SK-N-SH (cell line): ENCODE data around the gene ANKS1B. TPM values are rescaled to one million over a fixed set of nuclear protein-coding genes. Genes with fewer than 3 reads are reported as not detected.

Experiments
- CTCF ChIA-PET: fragments of 300-600, 350-600 bp; formaldehyde crosslinking; extraction: SDS; loops from one replicate; lab custom pipeline; 2021; lab: Yijun Ruan, JAX
- POLR2A ChIA-PET: fragments of 350-600 bp; sonication (Branson Sonifier 250); formaldehyde crosslinking; extraction: SDS; loops from one replicate; lab custom pipeline; 2020; ENCODE audit warnings: antibody characterized with exemption, inconsistent platforms; lab: Yijun Ruan, JAX
- DNase-seq: peaks from one replicate; pipeline ENCODE4 v3.0.0; 2012
- H2AFZ ChIP-seq: fragments of 200-600 bp; sonication (generic); 2 replicates; pipeline ENCODE4 v1.8.1; 2016; ENCODE audit warnings: antibody characterized with exemption, mild to moderate bottlenecking, low read depth
- H3F3A ChIP-seq: fragments of 200-600 bp; sonication (generic); replicated peaks from 2 replicates; pipeline ENCODE3; 2016; ENCODE audit warnings: antibody characterized with exemption, mild to moderate bottlenecking; ENCODE audit not compliant: insufficient read depth
- H3K27ac ChIP-seq, 2 experiments: fragments of 200-500 bp in 1 of 2; fragments of 200-600 bp in 1 of 2; sonication (Bioruptor generic) in 1 of 2; sonication (generic), shearing (Covaris generic) in 1 of 2; 2 replicates each; pipeline versions ENCODE4 v1.5.1 to v1.6.1; 2014 to 2016; ENCODE audit warnings: low read depth in 2 of 2, inconsistent platforms in 1 of 2, low read length in 1 of 2, mild to moderate bottlenecking in 1 of 2, mixed read lengths in 1 of 2
- H3K27me3 ChIP-seq: fragments of 200-600 bp; sonication (generic), shearing (Covaris generic); 2 replicates; pipeline ENCODE4 v1.6.1; 2016; ENCODE audit warnings: mixed run types; ENCODE audit not compliant: insufficient read depth
- H3K36me3 ChIP-seq, 2 experiments: fragments of 200-500 bp in 1 of 2; fragments of 200-600 bp in 1 of 2; sonication (Bioruptor generic) in 1 of 2; sonication (generic) in 1 of 2; replicated peaks in 1 of 2; 2 replicates each; pipeline versions ENCODE3 to v1.5.1; 2014 to 2016; ENCODE audit warnings: low read length in 1 of 2, mild to moderate bottlenecking in 1 of 2; ENCODE audit not compliant: insufficient read depth in 2 of 2, control insufficient read depth in 1 of 2
- H3K4me1 ChIP-seq, 2 experiments: fragments of 200-500 bp in 1 of 2; fragments of 200-600 bp in 1 of 2; sonication (Bioruptor generic) in 1 of 2; sonication (generic), shearing (Covaris generic) in 1 of 2; 2 replicates each; pipeline versions ENCODE4 v1.5.1 to v1.6.1; 2014 to 2016; ENCODE audit warnings: low read depth in 1 of 2, low read length in 1 of 2, mixed run types in 1 of 2; ENCODE audit not compliant: insufficient read depth in 2 of 2, control insufficient read depth in 1 of 2
- H3K4me2 ChIP-seq: fragments of 200-600 bp; sonication (generic), shearing (Covaris generic); 2 replicates; pipeline ENCODE4 v1.6.1; 2017; ENCODE audit warnings: mixed run types
- H3K4me3 ChIP-seq, 2 experiments: fragments of 200-500 bp in 1 of 2; fragments of 200-600 bp in 1 of 2; sonication (Bioruptor generic) in 1 of 2; sonication (generic), shearing (Covaris generic) in 1 of 2; 2 replicates each; pipeline versions ENCODE4 v1.5.1 to v1.8.1; 2014 to 2016; ENCODE audit warnings: low read depth in 2 of 2, inconsistent platforms in 1 of 2, low read length in 1 of 2, mild to moderate bottlenecking in 1 of 2, mixed read lengths in 1 of 2, moderate library complexity in 1 of 2
- H3K79me2 ChIP-seq: fragments of 200-600 bp; sonication (generic); 2 replicates; pipeline ENCODE4 v1.8.1; 2017; ENCODE audit warnings: mild to moderate bottlenecking; ENCODE audit not compliant: insufficient read depth
- H3K9ac ChIP-seq: fragments of 200-600 bp; sonication (generic); 2 replicates; pipeline ENCODE4 v1.6.1; 2017; ENCODE audit warnings: mixed run types
- H3K9me2 ChIP-seq: fragments of 200-600 bp; sonication (generic); 2 replicates; pipeline ENCODE4 v1.6.1; 2017; ENCODE audit warnings: mixed run types
- H3K9me3 ChIP-seq: fragments of 200-600 bp; sonication (generic); 2 replicates; pipeline ENCODE4 v1.6.1; 2017; ENCODE audit warnings: mixed run types, mild to moderate bottlenecking, moderate library complexity
- H4K20me1 ChIP-seq: fragments of 200-600 bp; sonication (generic); 2 replicates; pipeline ENCODE4 v1.6.1; 2017; ENCODE audit warnings: mild to moderate bottlenecking, mixed run types; ENCODE audit not compliant: insufficient read depth
- CHD2 ChIP-seq: fragments of 150-350 bp; IDR thresholded peaks from 2 replicates; pipeline ENCODE4 v1.6.1; 2018; ENCODE audit warnings: low read length; ENCODE audit not compliant: partially characterized antibody
- EP300 ChIP-seq, 2 experiments: IDR thresholded peaks; 2 replicates each; pipeline versions ENCODE4 v1.4.0 to v1.6.1; 2012; ENCODE audit warnings: borderline replicate concordance in 1 of 2, low read depth in 1 of 2, low read length in 1 of 2
- FOSL2 ChIP-seq: IDR thresholded peaks from 2 replicates; pipeline ENCODE4 v1.4.0; 2012; ENCODE audit warnings: low read depth, mild to moderate bottlenecking, moderate library complexity, borderline replicate concordance
- FOXJ3 ChIP-seq: sonication (generic); formaldehyde crosslinking; IDR thresholded peaks from 2 replicates; pipeline ENCODE4 v1.5.1; 2020; ENCODE audit warnings: mild to moderate bottlenecking, missing genetic modification reagents
- GATA2 ChIP-seq: sonication (generic); formaldehyde crosslinking; IDR thresholded peaks from 2 replicates; pipeline ENCODE4 v1.5.0; 2020; ENCODE audit warnings: mild to moderate bottlenecking, missing genetic modification reagents
- JUND ChIP-seq: IDR thresholded peaks from 2 replicates; pipeline ENCODE4 v1.4.0; 2012
- MXI1 ChIP-seq: IDR thresholded peaks from 2 replicates; pipeline ENCODE4 v1.6.1; 2012; ENCODE audit warnings: mild to moderate bottlenecking, low read depth, low read length, improper control_type of control experiment
- NFIC ChIP-seq: IDR thresholded peaks from 2 replicates; pipeline ENCODE4 v1.4.0; 2012; ENCODE audit warnings: borderline replicate concordance
- NRF1 ChIP-seq: IDR thresholded peaks from 2 replicates; pipeline ENCODE4 v1.6.1; 2012; ENCODE audit warnings: low read depth, mild to moderate bottlenecking, low read length
- RAD21 ChIP-seq: IDR thresholded peaks from 2 replicates; pipeline ENCODE4 v1.6.1; 2012; ENCODE audit warnings: mild to moderate bottlenecking, low read length
- SMC3 ChIP-seq: IDR thresholded peaks from 2 replicates; pipeline ENCODE4 v1.6.1; 2012; ENCODE audit warnings: low read depth, low read length, improper control_type of control experiment
- TAF1 ChIP-seq: IDR thresholded peaks from 2 replicates; pipeline ENCODE4 v1.6.1; 2012; ENCODE audit warnings: low read depth, mild to moderate bottlenecking, low read length, moderate library complexity, borderline replicate concordance
- TCF12 ChIP-seq: IDR thresholded peaks from 2 replicates; pipeline ENCODE4 v1.4.0; 2012
- WGBS: methylation state at CpG from one replicate; pipeline ENCODE4 v1.1.6; 2017; ENCODE audit warnings: low lambda C conversion rate; 5-methylcytosine and 5-hydroxymethylcytosine counted together
- polyA plus RNA-seq, 3 experiments: library from polyadenylated mRNA; depleted of rRNA; stranded (reverse); fragments of >200 nt; gene quantifications; 2 replicates each; pipeline ENCODE4 v1.2.3, GENCODE V29; 2012
- TF ChIP-seq, protein P1 (sequence below): IDR thresholded peaks from 2 replicates; pipeline ENCODE4 v1.4.0; 2012; ENCODE audit warnings: low read depth, borderline replicate concordance
- TF ChIP-seq, protein P2 (sequence below): IDR thresholded peaks from 2 replicates; pipeline ENCODE4 v1.4.0; 2012; ENCODE audit warnings: low read depth, borderline replicate concordance
- TF ChIP-seq, protein P3 (sequence below): fragments of 150-350 bp; IDR thresholded peaks from 2 replicates; pipeline ENCODE4 v1.6.1; 2017; ENCODE audit warnings: antibody characterized with exemption, low read length, low read depth, borderline replicate concordance
- TF ChIP-seq, protein P4 (sequence below): IDR thresholded peaks from 2 replicates; pipeline ENCODE4 v1.4.0; 2012; ENCODE audit warnings: low read depth

Gene ANKS1B
- polyA plus RNA-seq, 1 of the 3 experiments (the other 2 are of a cell fraction), result 1.8 TPM

DNA sequence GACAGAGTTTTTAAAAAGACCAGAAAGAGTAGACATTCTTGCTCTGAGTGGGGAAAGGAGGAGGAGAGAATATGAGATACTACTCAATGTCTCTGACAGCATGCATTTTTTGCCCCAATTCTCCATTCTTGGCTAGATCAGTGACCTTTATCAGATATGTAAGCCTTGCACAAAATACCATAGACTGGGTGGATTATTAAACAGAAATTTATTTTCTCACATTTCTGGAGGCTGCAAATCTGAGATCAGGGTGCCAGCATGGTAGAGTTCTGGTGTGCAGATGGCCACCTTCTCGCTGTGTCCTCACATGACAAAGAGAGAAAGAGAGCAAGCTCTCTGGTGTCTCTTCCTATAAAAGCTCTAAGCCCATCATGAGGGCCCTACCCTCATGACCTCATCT lies 38.6 kb downstream of the ANKS1B start:
- H3K9ac ChIP-seq, result no peak overlapping the region
- no peaks in the 10 kb centered on the region for H3K79me2 ChIP-seq
- no peak overlapping the region for H3K4me3 ChIP-seq
- TF ChIP-seq JUND (no peak), MXI1 (no peak), TAF1 (no peak), NFIC (no peak), EP300 (IDR thresholded peaks at IDR 0.05; ENCODE audit: borderline replicate concordance in 1 of 2, low read depth in 1 of 2, low read length in 1 of 2) (no peak), CHD2 (no peak), TCF12 (no peak), RAD21 (no peak), SMC3 (no peak), NRF1 (no peak), FOSL2 (no peak), FOXJ3 (CRISPR knock-in tag) (no peak), GATA2 (CRISPR knock-in tag) (no peak)
- TF ChIP-seq, protein P1, sequence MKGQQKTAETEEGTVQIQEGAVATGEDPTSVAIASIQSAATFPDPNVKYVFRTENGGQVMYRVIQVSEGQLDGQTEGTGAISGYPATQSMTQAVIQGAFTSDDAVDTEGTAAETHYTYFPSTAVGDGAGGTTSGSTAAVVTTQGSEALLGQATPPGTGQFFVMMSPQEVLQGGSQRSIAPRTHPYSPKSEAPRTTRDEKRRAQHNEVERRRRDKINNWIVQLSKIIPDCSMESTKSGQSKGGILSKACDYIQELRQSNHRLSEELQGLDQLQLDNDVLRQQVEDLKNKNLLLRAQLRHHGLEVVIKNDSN, result no peak
- TF ChIP-seq, protein P2, sequence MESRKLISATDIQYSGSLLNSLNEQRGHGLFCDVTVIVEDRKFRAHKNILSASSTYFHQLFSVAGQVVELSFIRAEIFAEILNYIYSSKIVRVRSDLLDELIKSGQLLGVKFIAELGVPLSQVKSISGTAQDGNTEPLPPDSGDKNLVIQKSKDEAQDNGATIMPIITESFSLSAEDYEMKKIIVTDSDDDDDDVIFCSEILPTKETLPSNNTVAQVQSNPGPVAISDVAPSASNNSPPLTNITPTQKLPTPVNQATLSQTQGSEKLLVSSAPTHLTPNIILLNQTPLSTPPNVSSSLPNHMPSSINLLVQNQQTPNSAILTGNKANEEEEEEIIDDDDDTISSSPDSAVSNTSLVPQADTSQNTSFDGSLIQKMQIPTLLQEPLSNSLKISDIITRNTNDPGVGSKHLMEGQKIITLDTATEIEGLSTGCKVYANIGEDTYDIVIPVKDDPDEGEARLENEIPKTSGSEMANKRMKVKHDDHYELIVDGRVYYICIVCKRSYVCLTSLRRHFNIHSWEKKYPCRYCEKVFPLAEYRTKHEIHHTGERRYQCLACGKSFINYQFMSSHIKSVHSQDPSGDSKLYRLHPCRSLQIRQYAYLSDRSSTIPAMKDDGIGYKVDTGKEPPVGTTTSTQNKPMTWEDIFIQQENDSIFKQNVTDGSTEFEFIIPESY, result no peak
- TF ChIP-seq, protein P3, sequence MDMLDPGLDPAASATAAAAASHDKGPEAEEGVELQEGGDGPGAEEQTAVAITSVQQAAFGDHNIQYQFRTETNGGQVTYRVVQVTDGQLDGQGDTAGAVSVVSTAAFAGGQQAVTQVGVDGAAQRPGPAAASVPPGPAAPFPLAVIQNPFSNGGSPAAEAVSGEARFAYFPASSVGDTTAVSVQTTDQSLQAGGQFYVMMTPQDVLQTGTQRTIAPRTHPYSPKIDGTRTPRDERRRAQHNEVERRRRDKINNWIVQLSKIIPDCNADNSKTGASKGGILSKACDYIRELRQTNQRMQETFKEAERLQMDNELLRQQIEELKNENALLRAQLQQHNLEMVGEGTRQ, result no peak
- TF ChIP-seq, protein P4, sequence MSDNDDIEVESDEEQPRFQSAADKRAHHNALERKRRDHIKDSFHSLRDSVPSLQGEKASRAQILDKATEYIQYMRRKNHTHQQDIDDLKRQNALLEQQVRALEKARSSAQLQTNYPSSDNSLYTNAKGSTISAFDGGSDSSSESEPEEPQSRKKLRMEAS, result no peak
- H3K9me3 ChIP-seq, result no peaks in the 10 kb centered on the region
- no peaks in the 10 kb centered on the region for H3K4me1 ChIP-seq
- H3K27ac ChIP-seq, result no peak overlapping the region
- no peaks in the 10 kb centered on the region for H3F3A ChIP-seq
- WGBS, result 86% methylated on average over 1 of the region's 1 CpG
- no peaks in the 10 kb centered on the region for H4K20me1 ChIP-seq
- no peaks in the 10 kb centered on the region for H3K27me3 ChIP-seq
- no peaks in the 10 kb centered on the region for H3K9me2 ChIP-seq
- no peak overlapping the region for H2AFZ ChIP-seq
- H3K4me2 ChIP-seq, result no peak overlapping the region
- no peak for DNase-seq
- H3K36me3 ChIP-seq, result no peaks in the 10 kb centered on the region
- CTCF ChIA-PET, result no interaction called here
- POLR2A ChIA-PET, result no interaction called here
